Measurements from ENCODE around the gene ALDH1L1.

The ALDH1L1 gene

DNA sequence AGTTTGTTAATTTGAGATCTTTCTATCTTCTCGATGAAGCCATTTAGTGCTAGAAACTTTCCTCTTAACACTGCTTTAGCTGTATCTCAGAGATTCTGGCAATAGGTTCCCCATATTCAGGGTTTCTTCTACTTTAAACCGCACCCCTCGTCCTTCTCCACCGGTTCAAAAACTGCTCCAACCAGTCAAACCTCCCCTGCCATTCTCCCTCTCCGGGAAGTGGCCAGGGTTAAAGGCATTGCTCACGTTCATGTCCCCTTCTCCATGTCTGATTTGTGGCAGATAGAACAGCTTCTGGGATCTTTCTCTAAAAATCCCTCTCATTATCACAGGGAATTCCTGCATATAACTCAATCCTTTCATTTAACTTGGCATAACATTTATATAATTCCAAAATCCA, 14.4 kb downstream of the ALDH1L1 start:
- Histone ChIP-seq H3K36me3 (replicated peaks; ENCODE audit: insufficient read depth, low read length) (no peaks in the 10 kb centered on the region), H3K9me2 (replicated peaks; ENCODE audit: insufficient read depth, low read length) (no peaks in the 10 kb centered on the region), H3K4me2 (ENCODE audit: low read depth, low read length) (no peak overlapping the region), H3K4me1 (ENCODE audit: low read length) (no peaks in the 10 kb centered on the region), H4K20me1 (ENCODE audit: insufficient read depth, low read length) (no peaks in the 10 kb centered on the region), H3K9ac (ENCODE audit: low read length) (no peak overlapping the region), H3F3A (ENCODE audit: insufficient read depth, low read length) (no peaks in the 10 kb centered on the region), H3K9me3 (replicated peaks; ENCODE audit: insufficient read depth, low read length) (no peaks in the 10 kb centered on the region), H2AFZ (ENCODE audit: low read length) (no peak overlapping the region), H3K79me2 (ENCODE audit: low read length) (no peaks in the 10 kb centered on the region), H3K4me3 (ENCODE audit: low read length) (no peak overlapping the region), H3K27me3 (replicated peaks; ENCODE audit: insufficient read depth, low read length) (no peaks in the 10 kb centered on the region), H3K27ac (ENCODE audit: low read length) (no peak overlapping the region)
- DNase-seq: no peak
- TF ChIP-seq CTCF (IDR thresholded peaks at IDR 0.05; ENCODE audit: low read length): no peak
- no peak for TF ChIP-seq EZH2phosphoT487 (IDR thresholded peaks at IDR 0.05; ENCODE audit: low read length)
- TF ChIP-seq EZH2 (optimal IDR thresholded peaks at IDR 0.05; ENCODE audit: low read depth, low read length): no peak

GRCh38 chr3:126161309-126161708, 19.1 kb downstream of the ALDH1L1 start:
- no peak for TF ChIP-seq EZH2 (optimal IDR thresholded peaks at IDR 0.05; ENCODE audit: low read depth, low read length)
- no peak for TF ChIP-seq CTCF (IDR thresholded peaks at IDR 0.05; ENCODE audit: low read length)
- no peak for TF ChIP-seq EZH2phosphoT487 (IDR thresholded peaks at IDR 0.05; ENCODE audit: low read length)
- no peaks in the 10 kb centered on the region for H3K36me3 ChIP-seq (replicated peaks; ENCODE audit: insufficient read depth, low read length)
- no peaks in the 10 kb centered on the region for H3K4me1 ChIP-seq (ENCODE audit: low read length)
- H3K79me2 ChIP-seq (ENCODE audit: low read length): no peaks in the 10 kb centered on the region
- no peak overlapping the region for H3K9ac ChIP-seq (ENCODE audit: low read length)
- no peaks in the 10 kb centered on the region for H3K27me3 ChIP-seq (replicated peaks; ENCODE audit: insufficient read depth, low read length)
- no peak for DNase-seq
- no peak overlapping the region for H3K4me3 ChIP-seq (ENCODE audit: low read length)
- H4K20me1 ChIP-seq (ENCODE audit: insufficient read depth, low read length): no peaks in the 10 kb centered on the region
- no peaks in the 10 kb centered on the region for H3F3A ChIP-seq (ENCODE audit: insufficient read depth, low read length)
- no peak overlapping the region for H3K27ac ChIP-seq (ENCODE audit: low read length)
- H3K9me3 ChIP-seq (replicated peaks; ENCODE audit: insufficient read depth, low read length): no peaks in the 10 kb centered on the region
- H3K4me2 ChIP-seq (ENCODE audit: low read depth, low read length): no peak overlapping the region
- H3K9me2 ChIP-seq (replicated peaks; ENCODE audit: insufficient read depth, low read length): no peaks in the 10 kb centered on the region
- H2AFZ ChIP-seq (ENCODE audit: low read length): no peak overlapping the region

GRCh38 chr3:126160243-126161210, 19.9 kb downstream of the ALDH1L1 start:
- Histone ChIP-seq H3K27ac (ENCODE audit: low read length) (no peak overlapping the region), H3K9me2 (replicated peaks; ENCODE audit: insufficient read depth, low read length) (no peaks in the 10 kb centered on the region), H3K4me2 (ENCODE audit: low read depth, low read length) (no peak overlapping the region), H3K9me3 (replicated peaks; ENCODE audit: insufficient read depth, low read length) (no peaks in the 10 kb centered on the region), H3K79me2 (ENCODE audit: low read length) (no peaks in the 10 kb centered on the region), H4K20me1 (ENCODE audit: insufficient read depth, low read length) (no peaks in the 10 kb centered on the region), H3K9ac (ENCODE audit: low read length) (no peak overlapping the region), H2AFZ (ENCODE audit: low read length) (no peak overlapping the region), H3F3A (ENCODE audit: insufficient read depth, low read length) (no peaks in the 10 kb centered on the region), H3K4me1 (ENCODE audit: low read length) (no peaks in the 10 kb centered on the region), H3K36me3 (replicated peaks; ENCODE audit: insufficient read depth, low read length) (no peaks in the 10 kb centered on the region), H3K4me3 (ENCODE audit: low read length) (no peak overlapping the region), H3K27me3 (replicated peaks; ENCODE audit: insufficient read depth, low read length) (no peaks in the 10 kb centered on the region)
- DNase-seq: no peak
- TF ChIP-seq EZH2phosphoT487 (IDR thresholded peaks at IDR 0.05; ENCODE audit: low read length) (no peak), CTCF (IDR thresholded peaks at IDR 0.05; ENCODE audit: low read length) (no peak), EZH2 (optimal IDR thresholded peaks at IDR 0.05; ENCODE audit: low read depth, low read length) (no peak)
